NK-92 (cell line): ENCODE measurements around the gene FRK.
"Not testable (repeated sequence)": the region's sequence is repeated elsewhere in the genome, so short reads cannot be mapped to it uniquely, and the experiment has no call there.

ENCODE experiments used
- DNase-seq: peaks from one replicate; lab custom pipeline; 2025; ENCODE audit not compliant: unreplicated experiment; lab: John Stamatoyannopoulos, UW

FRK gene

DNA sequence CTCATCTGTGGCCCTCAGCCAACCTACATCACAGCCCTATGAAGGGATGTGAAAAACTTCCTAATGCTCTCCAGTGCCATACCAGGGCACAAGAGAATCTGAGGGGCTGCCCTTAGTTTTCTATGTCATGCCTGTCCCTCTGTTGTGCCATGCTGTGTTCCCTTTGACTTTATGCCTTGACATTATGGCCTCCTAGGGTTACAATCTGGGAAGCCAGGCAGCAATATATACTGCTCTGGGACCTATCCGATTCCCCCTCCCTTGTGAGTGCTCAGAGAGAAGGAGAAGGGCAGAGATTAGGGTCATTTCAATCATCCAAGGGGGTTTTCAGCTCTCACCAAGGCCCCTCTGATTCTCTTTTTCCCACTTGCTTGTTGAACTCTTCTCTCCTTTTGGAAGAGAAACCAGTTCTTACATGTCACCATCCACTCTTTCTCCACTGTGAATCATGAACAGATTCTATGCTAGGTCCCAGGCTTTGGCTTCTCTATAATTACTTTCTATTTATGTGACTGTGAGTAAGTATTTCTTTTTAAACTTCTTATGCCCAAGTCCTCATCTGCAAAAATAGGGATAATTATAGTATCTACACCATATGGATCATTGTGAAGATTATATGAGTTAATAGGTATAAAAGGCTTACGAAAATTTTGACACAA lies 14.2 kb upstream of the FRK start:
- DNase-seq = no peak

DNA sequence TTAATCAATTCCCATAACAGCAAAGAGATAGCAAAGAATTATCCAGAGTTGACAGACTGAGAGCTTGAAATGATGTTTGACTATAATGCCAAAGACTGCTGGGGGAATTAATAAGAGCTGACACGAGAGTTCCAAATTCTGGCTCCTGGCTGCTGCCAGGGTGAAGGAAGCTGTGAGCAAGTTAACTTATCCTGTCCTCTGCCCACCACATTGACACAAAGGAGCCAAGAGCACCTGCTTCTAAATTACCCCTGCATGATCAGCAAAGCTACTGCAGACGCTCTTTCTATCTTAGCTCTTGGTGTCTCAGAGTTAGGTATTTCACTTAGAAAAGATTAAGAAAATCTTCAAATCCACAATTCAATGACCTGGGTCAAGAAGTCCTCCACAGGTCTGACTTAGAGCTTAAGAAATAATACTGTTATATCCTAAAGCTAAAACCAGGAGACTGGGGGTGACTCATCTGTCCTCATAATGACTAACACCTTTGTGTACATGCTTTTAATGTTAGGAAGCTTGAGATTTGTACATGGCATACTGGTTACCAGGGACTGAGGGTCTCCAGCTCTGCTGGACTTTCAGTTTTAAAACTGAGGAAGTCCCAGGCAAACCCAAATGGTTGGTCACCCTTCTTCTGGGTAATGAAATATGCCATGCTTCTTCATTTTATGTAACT lies 13.2 kb upstream of the FRK start:
- no peak for DNase-seq

DNA sequence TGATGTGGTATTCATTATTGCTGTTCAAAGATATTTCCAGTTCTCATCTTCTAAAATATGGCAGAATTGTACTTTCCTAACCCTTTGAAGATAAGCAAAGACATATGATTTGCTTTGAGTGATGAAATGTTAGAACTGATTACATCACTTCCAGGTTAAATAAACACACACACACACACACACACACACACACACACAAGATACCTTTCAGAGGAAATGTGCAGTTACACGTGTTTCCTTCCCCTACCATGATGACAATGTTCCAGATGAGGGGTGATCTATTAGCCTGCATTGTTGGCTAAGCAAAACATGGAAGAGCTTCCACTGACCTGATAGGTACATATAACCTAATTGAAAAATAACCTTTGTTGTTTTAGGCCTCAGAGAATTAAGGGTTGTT lies 11.7 kb upstream of the FRK start:
- DNase-seq = no peak

DNA sequence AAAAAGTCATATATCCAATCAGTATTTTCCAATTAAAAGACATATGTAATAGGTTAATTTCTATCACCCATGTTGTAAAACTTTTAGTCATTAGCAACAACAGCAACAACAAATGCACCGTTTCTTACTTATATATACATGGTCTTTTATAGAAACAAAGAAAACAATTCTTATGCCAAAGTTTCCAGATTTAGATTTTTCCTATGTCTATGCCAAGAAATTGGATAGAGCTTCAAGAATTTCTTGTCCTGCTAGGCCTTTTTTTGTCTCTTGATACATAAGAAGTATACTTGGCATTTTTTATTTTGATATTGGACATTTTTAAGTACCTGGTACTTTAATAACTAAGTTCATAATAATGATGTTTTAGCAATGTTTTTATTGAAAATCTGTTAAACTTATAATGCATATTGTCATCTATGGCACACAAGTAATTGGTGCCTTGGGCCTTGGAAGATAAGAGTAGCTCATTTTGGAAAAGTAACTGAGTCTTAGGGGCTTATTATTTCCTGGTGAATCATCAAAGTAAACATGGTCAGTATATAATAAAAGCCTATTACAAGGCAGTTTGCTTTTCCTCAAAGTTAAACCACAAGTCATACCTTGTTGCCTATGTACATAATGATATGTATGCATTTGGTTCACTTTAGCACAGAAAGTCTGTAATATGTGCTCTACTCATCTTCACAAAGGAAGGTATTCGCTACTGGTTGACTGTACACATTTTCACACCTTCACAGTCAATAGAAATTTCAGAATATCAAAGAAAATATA lies 10.1 kb upstream of the FRK start:
- no peak for DNase-seq

DNA sequence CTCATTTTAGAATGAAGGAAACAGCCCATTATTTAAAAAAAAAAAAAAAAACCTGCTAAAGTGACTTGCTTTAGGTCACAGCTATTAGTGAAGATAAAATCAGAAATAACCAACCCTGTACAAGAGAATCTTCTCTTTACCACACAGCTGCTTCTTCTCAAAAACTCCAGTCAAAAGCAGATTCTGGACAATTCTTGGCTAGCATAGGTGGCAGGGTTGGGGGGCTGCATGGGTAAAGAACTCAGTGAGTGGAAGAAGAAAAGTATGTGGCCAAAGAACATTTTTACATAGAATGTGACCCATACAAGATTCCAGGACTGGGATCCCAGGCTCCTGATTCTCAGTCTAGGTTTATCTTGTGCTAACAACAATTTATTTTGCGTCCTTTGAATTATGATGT lies 9.4 kb upstream of the FRK start:
- no peak for DNase-seq

DNA sequence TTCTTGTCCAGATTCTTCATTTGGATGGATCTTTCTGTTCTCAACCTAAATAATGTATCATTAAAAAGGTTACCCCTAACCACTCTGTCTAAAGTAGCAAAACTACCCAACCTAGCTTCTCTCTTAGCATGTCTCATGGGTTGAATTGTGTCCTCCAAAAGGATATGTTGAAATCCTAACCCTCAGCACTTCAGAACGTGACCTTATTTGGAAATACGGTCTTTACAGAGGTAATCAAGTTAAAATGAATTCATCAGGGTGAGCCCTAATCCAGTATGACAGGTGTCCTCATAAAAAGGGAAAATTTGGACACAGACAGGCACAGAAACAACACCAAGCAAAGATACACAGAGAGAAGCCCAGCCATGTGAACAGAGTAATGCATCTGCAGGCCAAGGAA lies 6.1 kb upstream of the FRK start:
- no peak for DNase-seq

DNA sequence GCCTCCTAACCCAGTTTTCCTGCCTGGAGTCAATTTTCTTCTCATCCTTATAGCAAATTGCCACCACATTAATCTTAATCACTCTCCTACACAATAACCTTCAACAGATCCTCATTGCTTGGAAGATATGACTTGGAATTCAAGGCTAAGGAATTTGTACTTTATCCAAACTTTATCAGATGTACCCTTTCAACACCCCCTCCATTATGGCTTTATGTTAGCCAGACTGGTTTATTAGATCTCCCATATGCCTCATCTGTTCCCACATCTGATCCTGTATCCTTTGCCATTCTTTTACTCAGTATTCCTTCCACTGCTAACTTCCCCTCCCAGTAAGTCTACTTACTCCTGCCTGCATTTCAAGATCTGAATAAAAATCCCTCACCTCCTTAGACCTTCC lies 4.0 kb upstream of the FRK start:
- no peak for DNase-seq

DNA sequence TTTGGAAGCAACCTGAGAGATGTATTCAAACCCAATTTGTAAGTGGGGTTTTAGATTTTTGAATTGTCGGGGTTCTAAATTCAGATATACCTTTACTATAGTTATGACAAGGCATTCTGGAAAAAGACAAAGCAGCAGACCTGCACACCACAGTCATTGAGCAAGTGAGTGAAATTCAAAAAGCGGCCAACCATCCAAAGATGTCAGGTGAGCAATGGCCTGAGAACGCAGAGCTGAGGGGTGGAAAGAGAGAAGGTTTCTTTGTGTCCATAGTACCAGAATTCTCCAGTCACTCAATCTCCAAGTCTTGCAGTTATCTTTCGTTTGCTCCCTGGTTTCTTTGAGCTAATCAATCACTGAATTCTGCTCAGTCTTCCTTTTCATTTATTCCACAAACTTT lies 1.8 kb upstream of the FRK start:
- DNase-seq = no peak

DNA sequence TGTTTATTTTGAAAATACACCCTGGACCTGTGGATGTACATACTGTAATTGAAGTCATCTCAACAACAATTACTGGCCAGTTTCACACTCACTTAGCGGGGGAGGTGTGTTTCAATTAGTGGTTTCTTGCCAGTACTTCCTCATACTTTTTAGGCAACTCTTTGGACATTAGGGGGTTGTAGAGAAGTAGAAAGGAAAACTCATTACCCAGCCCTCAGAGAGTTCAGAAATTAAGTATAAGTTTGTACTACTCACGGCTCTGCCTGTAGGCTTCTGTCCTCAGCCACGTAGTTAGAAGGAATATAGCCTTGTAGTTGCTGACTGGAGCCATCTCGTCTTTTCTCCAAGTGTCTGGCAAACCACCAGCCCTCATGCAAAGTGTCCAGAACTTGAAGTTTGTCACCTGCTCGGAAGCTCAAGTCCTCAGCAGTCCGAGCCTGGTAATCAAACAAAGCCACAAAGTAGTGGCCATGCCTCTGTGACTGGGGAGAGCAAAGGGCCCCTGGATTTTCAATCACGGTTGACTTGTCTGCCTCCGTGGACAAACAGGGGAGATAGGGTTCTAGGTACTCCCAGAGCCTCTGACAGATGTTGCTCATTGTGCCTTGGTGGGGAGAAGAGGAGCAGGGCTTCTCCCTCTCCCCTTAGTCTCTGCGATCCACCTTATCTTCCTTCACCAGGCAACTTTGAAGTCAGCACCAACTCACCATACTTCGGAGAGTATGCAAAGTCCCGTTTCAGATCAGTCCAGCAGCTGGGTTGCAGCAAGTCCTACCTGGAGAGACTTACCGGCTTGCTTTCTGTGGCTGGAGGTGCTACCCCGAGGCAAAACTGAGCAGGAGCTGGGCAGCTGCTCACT lies 749 bp downstream of the FRK start:
- no peak for DNase-seq

DNA sequence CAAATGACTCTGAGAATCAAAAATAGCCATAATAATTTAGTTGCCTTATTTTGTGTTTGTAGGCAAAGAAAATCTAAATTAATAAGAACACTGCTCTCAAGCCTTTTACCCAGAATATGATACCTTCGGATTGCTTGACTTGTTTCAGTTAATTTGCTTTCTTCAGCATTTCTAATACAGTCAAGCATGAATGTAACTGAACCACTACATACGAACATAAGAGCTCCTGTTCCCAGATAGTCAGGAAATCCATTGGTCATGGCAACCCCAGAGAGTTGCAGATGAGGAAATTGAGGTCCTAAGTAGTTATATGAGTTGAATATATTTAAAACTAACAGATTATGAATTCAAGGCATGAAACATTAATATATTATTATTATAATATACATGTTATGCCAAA lies 2.9 kb downstream of the FRK start:
- DNase-seq = no peak

DNA sequence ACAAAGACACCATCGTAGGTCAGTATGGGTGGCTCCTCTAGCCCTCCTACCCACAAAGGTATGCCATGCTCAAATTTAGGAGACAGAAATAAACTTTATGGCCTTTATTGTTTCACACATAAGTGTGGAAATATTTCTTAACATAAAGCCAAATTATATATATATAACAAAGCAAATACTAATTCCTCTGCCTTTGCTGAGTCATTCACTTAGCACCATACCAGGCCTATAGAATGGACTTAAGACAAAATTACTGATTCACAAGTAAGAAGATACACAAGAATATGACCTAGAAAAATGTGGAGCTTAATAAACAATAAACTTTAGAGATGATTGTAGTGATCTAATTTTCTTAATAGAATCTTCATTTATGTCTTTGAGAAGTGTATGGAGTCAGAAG lies 5.2 kb downstream of the FRK start:
- DNase-seq = no peak

DNA sequence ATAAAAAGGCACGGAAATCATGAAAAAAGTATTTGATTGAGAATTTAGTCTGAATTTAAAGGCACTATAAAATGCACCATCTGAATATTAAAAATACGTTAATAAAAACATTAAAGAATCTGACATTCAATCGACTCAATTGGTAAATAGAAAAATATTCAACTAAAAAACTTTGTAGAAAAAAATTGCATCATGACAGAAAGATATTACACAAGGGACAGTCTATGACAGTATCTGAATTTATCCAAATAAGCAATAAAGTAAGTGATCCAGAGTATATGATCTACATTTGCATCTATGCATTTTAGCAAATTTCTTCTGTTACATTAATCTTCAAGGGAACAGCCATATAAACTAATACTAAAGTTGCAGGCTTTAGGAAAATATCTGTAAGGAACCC lies 9.4 kb downstream of the FRK start:
- no peak for DNase-seq

DNA sequence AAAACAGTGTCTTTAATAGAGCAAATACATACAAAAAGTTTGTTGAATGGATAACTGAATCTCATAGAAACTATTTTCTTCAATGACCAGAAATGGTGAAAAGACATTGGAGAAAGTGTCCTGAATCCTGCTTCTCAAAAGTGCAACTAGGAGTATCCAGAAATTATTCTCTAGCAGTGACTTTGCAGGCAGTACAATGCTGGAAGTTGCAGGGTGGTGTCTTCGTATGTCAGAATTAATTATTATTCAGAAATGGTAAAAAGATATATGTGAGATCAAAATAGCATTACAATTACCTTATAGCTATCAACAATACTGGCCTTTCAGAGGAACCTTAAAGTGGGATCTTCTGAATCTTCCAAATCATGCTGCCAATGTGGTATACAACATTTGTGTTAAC lies 10.0 kb downstream of the FRK start:
- DNase-seq = no peak

DNA sequence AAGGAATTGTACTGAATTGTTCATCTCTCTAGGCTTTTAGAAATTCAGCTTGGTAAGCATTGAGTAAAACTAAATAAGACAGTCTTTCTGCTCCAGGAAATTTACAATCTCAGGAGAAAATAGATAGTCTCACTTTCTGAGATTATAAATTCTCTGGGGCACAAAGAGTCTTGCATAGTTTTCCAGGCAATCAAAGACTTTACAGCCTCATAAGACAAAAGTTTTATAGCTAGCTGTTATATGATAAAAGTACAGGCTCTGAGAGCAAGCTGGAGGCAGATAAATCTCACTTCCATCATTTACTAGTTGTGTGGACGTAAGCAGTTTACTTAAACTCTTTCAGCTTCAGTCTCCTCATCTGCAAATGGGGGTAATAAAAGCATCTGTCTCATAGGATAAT lies 11.4 kb downstream of the FRK start:
- no peak for DNase-seq

DNA sequence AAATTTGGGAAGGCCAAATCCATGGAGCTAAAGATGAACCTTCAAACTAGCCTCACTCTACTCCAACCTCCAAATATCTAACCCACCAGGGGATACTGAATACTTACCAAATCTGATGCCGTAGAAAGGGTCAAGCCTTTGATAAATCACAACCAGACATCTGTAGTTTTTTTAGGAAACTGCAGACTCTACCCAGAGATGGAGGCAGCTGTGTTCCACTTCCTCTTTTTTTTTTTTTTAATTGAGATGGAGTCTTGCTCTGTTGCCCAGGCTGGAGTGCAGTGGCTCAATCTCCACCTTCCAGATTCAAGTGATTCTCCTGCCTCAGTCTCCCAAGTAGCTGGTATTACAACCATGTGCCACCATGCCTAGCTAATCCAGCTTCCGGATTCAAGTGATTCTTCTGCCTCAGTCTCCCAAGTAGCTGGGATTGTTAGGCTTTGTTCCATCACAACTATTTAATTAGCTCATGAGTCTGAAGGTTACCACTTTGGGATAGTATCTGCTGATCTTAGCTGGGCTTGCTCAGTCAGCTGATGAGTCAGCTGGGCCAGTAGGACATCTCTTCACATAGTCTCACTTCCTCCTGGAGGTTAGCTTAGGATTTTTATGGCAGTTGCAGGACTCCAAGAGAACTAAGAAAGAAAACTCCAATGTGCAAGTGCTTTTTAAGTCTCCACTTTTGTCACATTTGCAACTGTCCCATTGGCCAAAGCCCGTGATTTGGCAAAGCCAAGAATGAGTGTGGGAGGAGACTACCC lies 13.3 kb downstream of the FRK start:
- no peak for DNase-seq

DNA sequence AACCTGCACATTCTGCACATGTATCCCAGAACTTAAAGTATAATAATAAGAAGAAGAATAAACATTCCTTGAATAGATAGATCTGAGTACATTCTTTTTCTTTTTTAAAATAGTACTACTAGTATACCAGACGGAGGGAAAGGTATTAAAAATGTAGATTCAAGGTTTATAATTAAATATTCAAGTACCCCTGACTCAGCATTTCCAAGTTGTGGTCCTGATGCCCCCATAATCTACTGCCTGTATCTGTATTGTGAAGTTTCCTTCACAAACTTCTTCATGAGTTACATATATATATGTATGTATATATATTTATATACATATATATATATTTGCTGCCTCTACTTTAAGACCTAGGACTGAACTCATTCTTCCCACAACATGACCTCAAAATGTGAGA lies 14.0 kb downstream of the FRK start:
- no peak for DNase-seq

DNA sequence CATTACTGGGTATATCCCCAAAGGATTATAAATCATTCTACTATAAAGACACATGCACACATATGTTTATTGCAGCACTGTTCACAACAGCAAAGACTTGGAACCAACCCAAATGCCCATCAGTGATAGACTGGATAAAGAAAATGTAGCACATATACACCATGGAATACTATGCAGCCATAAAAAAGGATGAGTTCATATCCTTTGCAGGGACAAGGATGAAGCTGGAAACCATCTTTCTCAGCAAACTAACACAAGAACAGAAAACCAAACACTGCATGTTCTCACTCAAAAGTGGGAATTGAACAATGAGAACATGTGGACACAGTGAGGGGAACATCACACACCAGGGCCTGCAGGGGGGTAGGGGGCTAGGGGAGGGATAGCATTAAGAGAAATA lies 14.4 kb downstream of the FRK start:
- DNase-seq = not testable (repeated sequence)

DNA sequence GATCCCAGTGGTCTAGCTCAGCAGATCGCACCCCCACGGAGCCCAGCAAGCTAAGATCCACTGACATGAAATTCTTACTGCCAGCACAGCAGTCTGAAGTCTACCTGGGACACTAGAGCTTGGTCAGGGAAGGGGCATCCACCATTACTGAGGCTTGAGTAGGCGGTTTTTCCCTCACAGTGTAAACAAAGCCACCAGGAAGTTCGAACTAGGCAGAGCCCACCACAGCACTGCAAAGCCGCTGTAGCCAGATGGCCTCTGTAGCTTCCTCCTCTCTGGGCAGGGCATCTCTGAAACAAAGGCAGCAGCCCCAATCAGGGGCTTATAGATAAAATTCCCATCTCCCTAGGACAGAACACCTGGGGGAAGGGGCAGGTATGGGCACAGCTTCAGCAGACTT lies 18.8 kb downstream of the FRK start:
- DNase-seq = no peak

DNA sequence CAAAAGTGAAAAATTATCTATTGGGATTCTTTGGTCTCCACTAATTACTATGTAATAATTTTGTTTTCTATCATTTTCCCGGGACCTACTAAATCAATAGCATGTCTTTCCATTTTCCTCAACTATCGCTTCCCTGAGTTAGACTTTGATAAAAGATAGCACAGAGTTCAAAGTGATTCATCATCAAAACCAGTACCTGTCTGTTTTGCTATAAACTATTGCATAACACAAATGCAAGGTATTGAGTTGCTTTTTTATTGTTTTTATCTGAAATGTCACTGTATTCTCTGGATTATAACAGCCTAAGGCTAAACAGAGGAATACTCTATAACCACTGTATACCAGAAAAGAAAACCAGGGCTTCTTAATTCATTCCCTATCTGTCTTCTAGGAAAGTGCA lies 19.7 kb downstream of the FRK start:
- no peak for DNase-seq

DNA sequence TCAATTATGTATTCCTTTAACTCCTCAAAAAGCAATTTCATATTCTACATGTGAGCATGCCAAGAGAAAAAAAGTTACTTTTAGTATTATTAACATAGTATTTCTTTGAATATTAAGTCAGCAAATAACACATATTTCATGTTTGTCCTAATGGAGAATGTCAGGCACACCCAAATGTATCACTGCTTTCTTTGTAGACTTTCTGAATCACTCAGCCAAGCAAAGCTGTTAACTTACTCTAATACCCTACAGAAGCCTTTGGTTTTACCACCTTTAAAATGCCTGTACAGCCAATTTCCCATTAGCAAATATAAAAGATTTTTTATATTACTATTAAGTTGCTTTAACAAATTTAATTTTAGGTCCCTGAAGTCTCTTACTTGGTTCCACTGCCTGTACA lies 23.8 kb downstream of the FRK start:
- DNase-seq = no peak
